Aorta (tissue), 5 donors: Measurements from ENCODE around the gene ADAMTS4. TPM values are rescaled to one million over a fixed set of nuclear protein-coding genes. Genes with fewer than 3 reads are reported as not detected.

Experiments
- ATAC-seq: fragments of 200-7000 bp; cut with Tn5 transposase; one replicate; pipeline ENCODE4 v1.9.1; 2022; ENCODE audit warnings: moderate library complexity; ENCODE audit not compliant: low FRiP score
- DNase-seq, 2 donors: peaks; one replicate each; pipeline ENCODE4 v3.0.0-alpha.2; 2020
- H3K27ac ChIP-seq, 2 donors: one replicate each; pipeline ENCODE4 v1.5.1; 2013; ENCODE audit warnings: low read length in 2 of 2, mild to moderate bottlenecking in 2 of 2, moderate library complexity in 2 of 2, control low read depth in 1 of 2, inconsistent platforms in 1 of 2, low read depth in 1 of 2
- H3K27me3 ChIP-seq, 2 donors: one replicate each; pipeline ENCODE4 v1.6.1; 2013; ENCODE audit warnings: control low read depth in 1 of 2, low read length in 1 of 2, mild to moderate bottlenecking in 1 of 2, moderate library complexity in 1 of 2; ENCODE audit not compliant: insufficient read depth in 2 of 2, control insufficient read depth in 1 of 2
- H3K36me3 ChIP-seq, 2 donors: one replicate each; pipeline ENCODE4 v1.6.1; 2013; ENCODE audit warnings: control low read depth in 1 of 2, low read length in 1 of 2, mild to moderate bottlenecking in 1 of 2; ENCODE audit not compliant: insufficient read depth in 2 of 2, control insufficient read depth in 1 of 2
- H3K4me1 ChIP-seq, 2 donors: one replicate each; pipeline ENCODE4 v1.6.1; 2013; ENCODE audit warnings: low read length in 2 of 2, control low read depth in 1 of 2, mild to moderate bottlenecking in 1 of 2, moderate library complexity in 1 of 2; ENCODE audit not compliant: insufficient read depth in 2 of 2, control insufficient read depth in 1 of 2
- H3K4me3 ChIP-seq, 2 donors: one replicate each; pipeline ENCODE4 v1.5.1; 2013; ENCODE audit warnings: low read length in 2 of 2, control low read depth in 1 of 2, mild to moderate bottlenecking in 1 of 2
- H3K9me3 ChIP-seq: one replicate; pipeline ENCODE4 v1.6.1; 2013; ENCODE audit warnings: mild to moderate bottlenecking, low read length; ENCODE audit not compliant: control insufficient read depth
- WGBS, 2 donors: extraction: QIAGEN DNeasy Blood & Tissue Kit; methylation state at CpG; one replicate each; pipeline ENCODE4 v1.1.7; 2013; 5-methylcytosine and 5-hydroxymethylcytosine counted together
- intact Hi-C, 2 donors: fragments of 100-400 bp; cut with DNase I; formaldehyde crosslinking; loops; one replicate each; pipeline versions ENCODE4 v1.14.2 to v1.15.0; 2022
- polyA plus RNA-seq, 2 donors: library from polyadenylated mRNA; stranded (reverse); fragments of 200-250 nt; gene quantifications; one replicate each; pipeline ENCODE4 v1.2.3, GENCODE V29; 2013
- total RNA-seq, 2 donors: library from RNA; stranded (reverse); fragmentation: NEBNext Ultra II Directional; extraction: Animal tissue kit (Norgen Biotek cat#: 25700); gene quantifications; one replicate each; pipeline ENCODE4 v1.2.1, GENCODE V29; 2021
- donor health status: healthy with polysubstance abuse.
- donor health status: Bipolar disorder and iron deficiency.
- donor health status: DM: no; HTN: no; CAD: no.
- donor health status: DM: no; HTN: no; CAD: no.
- donor health status: DM: yes; HTN: yes; CAD: no.

ADAMTS4 gene
- total and polyA plus RNA-seq, 4 donors, result 1.4 to 207 (median 42.8) TPM

DNA sequence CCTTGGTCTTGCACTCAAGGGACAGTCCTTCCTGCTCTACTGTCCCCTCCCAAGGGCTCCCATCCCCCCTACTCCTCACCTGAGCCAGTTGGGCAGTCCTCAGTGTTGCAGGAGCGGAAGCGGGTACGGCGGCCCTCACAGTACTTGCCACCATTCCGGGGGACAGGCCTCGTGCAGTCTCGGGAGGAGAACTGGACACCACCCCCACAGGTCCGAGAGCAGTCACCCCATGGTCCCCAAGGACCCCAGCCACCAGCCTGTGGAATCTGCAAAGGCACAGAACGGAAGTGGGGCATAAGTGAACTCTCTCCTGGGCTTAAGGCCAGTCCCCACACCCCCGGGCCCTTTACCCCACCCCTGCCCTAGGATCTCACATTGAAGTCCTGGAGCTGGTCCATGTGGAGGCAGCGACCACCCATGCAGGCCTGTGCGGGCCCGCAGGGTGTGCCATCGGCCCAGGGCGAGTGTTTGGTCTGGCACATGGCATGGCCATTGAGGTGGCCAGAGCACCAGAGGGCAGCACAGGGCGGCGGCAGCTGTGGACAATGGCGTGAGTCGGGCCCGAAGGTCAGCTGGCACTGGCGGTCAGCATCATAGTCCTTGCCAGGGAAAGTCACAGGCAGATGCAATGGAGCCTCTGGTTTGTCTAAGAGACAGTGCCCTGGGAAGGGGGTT, 5.2 kb downstream of the ADAMTS4 start:
- ATAC-seq (no peak), DNase-seq (peak; percentile 51 to 81)
- no peaks in the 10 kb centered on the region for H3K4me1 ChIP-seq
- no peaks in the 10 kb centered on the region for H3K9me3 ChIP-seq
- 77 to 79% methylated on average over 21 of the region's 21 CpGs for WGBS, 2 donors
- H3K27me3 ChIP-seq, result no peaks in the 10 kb centered on the region
- H3K36me3 ChIP-seq, result no peaks in the 10 kb centered on the region
- H3K27ac ChIP-seq, result no peak overlapping the region
- intact Hi-C loops, result loop anchor here in 1 of 2 donors (5.0 kb wide), 1 partner anchor 189 kb away; no protein-coding TSS in a partner anchor
- H3K4me3 ChIP-seq, result no peak overlapping the region

DNA sequence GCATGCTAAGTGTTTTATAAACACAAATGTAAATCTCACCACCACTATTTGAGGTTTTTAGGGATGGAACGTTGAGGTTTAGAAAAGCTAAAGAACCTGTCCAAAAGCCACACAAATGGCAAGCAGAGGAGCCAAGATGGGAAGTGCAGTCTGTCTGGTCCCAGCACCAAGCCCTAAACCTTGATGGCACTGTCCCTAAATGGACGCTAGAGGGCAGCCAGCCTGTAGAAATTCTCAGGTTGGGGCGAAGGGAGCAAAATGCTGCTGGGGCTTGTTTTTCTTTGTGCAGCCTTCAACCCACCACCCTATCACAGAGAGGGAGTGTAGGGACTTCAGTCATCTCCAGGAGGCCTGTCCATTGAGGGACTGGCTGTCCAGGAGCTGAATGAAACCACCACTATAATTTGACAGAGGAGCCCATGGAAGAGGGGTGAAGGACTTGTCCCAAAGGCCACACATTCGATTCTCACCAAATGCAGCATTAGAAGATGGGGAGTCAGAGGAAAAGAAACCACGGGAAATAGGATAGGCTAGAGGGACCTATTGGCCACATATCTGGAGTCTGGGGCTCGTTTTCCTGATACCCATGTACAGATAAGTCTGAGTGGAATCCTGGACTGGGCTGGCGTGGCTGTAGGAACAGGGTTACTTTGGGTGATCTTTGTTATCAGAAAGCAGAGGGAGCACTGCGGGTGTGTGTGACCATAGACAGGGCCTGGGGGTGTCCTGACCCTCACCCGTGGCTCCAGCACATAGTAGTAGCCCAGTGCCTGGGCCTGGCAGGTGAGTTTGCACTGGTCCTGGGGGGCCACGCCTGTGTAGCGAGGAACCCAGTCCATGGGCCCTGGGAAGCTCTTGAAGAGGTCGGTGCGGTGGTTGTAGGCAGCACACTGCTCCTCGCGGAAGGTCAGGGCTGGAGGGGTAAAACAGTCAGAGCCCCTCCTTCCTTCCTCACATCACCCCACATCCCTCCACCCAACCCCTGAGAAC, 6.1 kb downstream of the ADAMTS4 start:
- 58 to 60% methylated on average over 15 of the region's 15 CpGs for WGBS, 2 donors
- ATAC-seq, result peak; percentile 81
- H3K27me3 ChIP-seq, result no peaks in the 10 kb centered on the region
- intact Hi-C loops, result loop anchor here in 1 of 2 donors (5.0 kb wide), 1 partner anchor 190 kb away; no protein-coding TSS in a partner anchor
- peak; percentile 30 to 75 for DNase-seq
- H3K4me1 ChIP-seq, result no peaks in the 10 kb centered on the region
- H3K9me3 ChIP-seq, result no peaks in the 10 kb centered on the region
- no peaks in the 10 kb centered on the region for H3K36me3 ChIP-seq
- H3K4me3 ChIP-seq, result no peak overlapping the region
- no peak overlapping the region for H3K27ac ChIP-seq

DNA sequence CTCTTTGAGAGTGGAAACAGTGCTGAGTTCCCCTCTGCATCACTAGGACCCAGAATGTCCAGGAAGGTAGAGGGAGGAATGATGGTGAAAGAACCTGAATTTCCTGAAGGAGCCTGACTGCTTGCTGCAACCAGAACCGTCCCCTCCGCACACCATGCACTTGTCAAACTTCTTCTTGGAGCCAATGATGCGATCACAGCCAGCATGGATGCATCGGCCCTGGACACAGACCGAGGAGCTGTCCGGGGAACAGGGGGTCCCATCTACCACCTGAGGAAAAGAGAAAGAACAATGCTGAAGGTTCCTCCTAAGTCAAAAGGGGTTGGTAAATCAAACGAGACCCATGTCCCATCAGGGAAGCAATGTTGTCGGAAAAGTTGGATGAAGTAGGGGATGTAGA, 6.9 kb downstream of the ADAMTS4 start:
- H3K27ac ChIP-seq, result no peak overlapping the region
- H3K36me3 ChIP-seq, result no peaks in the 10 kb centered on the region
- H3K4me1 ChIP-seq, result no peaks in the 10 kb centered on the region
- intact Hi-C loops, result loop anchor here in 1 of 2 donors (5.0 kb wide), 1 partner anchor 190 kb away; no protein-coding TSS in a partner anchor
- ATAC-seq, result no peak
- 67 to 68% methylated on average over 8 of the region's 8 CpGs for WGBS, 2 donors
- peak in 1 of 2 donors; percentile 61 for DNase-seq
- H3K4me3 ChIP-seq, result no peak overlapping the region
- no peaks in the 10 kb centered on the region for H3K9me3 ChIP-seq
- no peaks in the 10 kb centered on the region for H3K27me3 ChIP-seq

DNA sequence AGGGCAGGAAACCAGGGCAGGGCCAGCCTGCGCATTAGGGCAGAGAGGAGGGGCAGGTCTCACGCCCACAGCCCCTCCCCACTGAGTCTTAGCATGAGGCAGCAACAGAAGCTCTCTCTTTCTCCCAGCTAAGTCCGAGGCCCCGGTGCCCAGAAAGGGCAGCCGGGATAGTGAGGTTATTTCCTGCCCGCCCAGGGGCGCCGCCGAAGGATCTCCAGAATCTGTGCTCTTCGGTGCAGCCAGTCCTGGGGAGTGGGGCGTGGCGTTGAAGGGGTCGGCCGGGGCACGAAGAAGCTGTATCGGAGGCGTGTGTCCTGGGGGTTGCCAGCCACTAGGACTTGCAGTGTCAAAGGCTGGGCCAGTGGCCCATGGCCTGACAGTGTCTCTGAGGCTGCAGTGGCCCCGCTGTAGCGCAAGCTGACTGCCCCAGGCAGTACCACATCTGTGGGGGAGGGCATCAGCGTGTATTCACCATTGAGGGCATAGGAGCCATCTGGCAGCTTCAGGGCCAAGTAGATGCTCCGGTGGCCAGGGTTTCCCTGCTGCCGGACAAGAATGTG, 7.8 kb downstream of the ADAMTS4 start:
- intact Hi-C loops, result loop anchor here in 1 of 2 donors (5.0 kb wide), 1 partner anchor 191 kb away; no protein-coding TSS in a partner anchor
- Histone ChIP-seq H3K27me3 (no peaks in the 10 kb centered on the region), H3K9me3 (no peaks in the 10 kb centered on the region), H3K36me3 (no peaks in the 10 kb centered on the region), H3K4me1 (no peaks in the 10 kb centered on the region), H3K27ac (no peak overlapping the region), H3K4me3 (no peak overlapping the region)
- DNase-seq (peak; percentile 49 to 76), ATAC-seq (no peak)
- WGBS, 2 donors, result 62 to 71% methylated on average over 22 of the region's 22 CpGs

DNA sequence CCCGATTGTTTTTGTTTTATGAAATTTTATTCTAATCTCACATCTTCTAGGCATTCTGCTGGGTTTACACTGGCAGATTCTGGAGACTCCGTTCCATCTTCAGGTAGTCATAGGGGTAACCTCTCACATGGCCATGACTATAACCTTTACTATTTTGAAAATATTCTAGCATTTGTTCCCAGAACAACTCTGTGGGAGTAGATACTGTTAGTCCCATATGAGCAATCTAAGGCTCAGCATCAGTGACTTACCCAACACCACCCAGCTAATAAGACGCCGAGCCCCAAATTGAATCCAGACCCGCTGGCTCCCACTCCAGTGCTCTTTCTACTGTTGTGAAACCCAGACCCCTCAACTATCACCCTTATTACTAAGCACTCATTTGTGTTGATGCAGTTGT, 9.8 kb downstream of the ADAMTS4 start:
- H3K4me1 ChIP-seq, result no peaks in the 10 kb centered on the region
- no peaks in the 10 kb centered on the region for H3K36me3 ChIP-seq
- WGBS, 2 donors, result 92 to 93% methylated on average over 5 of the region's 5 CpGs

DNA sequence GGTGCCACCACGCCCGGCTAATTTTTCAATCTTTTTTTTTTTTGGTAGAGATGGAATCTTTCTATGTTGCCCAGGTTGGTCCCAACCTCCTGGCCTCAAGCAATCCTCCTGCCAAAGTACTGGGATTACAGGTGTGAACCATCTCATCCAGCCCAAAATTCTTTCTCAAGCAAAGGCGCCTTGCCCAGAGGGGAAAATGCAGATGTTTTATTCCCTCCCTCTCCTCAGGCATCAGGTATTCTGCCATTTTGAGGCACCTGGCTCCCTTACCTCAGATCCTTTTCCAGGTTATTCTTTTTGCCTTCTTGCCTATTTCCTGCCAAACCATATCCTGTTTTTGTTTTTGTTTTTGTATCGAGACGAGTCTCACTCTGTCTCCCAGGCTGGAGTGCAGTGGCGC, 10.5 kb downstream of the ADAMTS4 start:
- intact Hi-C loops, result no loop called here
- Histone ChIP-seq H3K9me3 (no peaks in the 10 kb centered on the region), H3K4me1 (no peaks in the 10 kb centered on the region), H3K36me3 (no peaks in the 10 kb centered on the region), H3K4me3 (no peak overlapping the region), H3K27me3 (no peaks in the 10 kb centered on the region), H3K27ac (no peak overlapping the region)
- WGBS, 2 donors, result 80 to 87% methylated on average over 6 of the region's 6 CpGs
- DNase-seq, result no peak
- no peak for ATAC-seq

More for the DNA sequence above, 9.8 kb downstream of the ADAMTS4 start:
- intact Hi-C loops, result no loop called here
- DNase-seq, result peak in 1 of 2 donors; percentile 54
- Histone ChIP-seq H3K27ac (no peak overlapping the region), H3K4me3 (no peak overlapping the region), H3K27me3 (no peaks in the 10 kb centered on the region), H3K9me3 (no peaks in the 10 kb centered on the region)
- ATAC-seq, result no peak

DNA sequence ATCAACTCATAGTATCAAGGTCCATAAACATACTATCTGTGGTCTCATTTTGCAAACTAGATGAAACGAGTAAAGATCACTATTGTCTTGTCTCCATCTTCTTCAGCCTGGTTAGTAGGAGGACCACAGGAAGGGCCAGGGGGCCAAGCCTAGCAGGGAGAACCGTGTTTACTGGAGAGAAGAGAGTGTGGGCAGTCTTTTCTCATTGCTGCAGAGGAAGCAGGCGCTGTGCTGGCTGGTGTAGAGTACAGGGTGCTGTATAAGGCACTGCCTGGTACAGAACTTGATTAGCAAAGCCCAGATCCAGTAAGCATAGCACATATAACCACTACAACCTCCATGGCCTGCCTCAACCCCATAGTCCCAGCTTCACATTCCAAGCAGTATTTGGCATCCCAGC, 11.5 kb downstream of the ADAMTS4 start:
- H3K9me3 ChIP-seq, result no peaks in the 10 kb centered on the region
- no peak overlapping the region for H3K4me3 ChIP-seq
- no peaks in the 10 kb centered on the region for H3K27me3 ChIP-seq
- H3K27ac ChIP-seq, result no peak overlapping the region
- intact Hi-C loops, result no loop called here
- ATAC-seq (no peak), DNase-seq (peak; percentile 30 to 67)
- H3K4me1 ChIP-seq, result no peaks in the 10 kb centered on the region
- WGBS, 2 donors, result 84 to 88% methylated on average over 3 of the region's 3 CpGs
- no peaks in the 10 kb centered on the region for H3K36me3 ChIP-seq

DNA sequence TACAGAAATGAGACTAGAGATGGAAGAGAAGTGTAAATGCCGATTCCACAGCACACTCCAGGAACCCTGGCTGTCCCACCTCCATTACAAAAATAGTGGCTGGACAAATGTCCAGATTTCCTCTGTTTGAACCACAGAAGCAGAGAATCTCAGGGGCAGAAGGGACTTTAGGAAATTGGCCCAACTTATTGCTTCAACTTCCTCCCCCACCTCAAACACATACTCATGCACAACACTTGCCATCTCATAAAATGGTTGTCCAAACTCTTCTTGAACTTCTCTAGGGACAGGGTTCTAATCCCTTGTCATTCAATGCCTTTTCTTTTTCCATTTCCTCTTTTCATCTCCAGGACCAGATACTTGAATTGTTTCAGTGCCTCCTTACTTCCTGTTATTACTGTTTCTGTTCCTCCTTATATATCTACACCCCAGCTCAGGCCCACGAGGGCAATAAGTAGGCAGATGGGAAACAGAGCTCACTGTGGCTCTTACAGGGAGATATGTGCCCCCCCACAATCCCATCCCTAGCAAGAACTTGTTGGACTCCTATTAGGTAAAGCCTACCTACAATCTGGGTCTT, 13.0 kb downstream of the ADAMTS4 start:
- Histone ChIP-seq H3K27me3 (no peaks in the 10 kb centered on the region), H3K27ac (no peak overlapping the region), H3K4me3 (no peak overlapping the region), H3K4me1 (no peaks in the 10 kb centered on the region), H3K9me3 (no peaks in the 10 kb centered on the region), H3K36me3 (no peaks in the 10 kb centered on the region)
- DNase-seq (peak; percentile 42 to 61), ATAC-seq (peak; percentile 34)
- 42 to 47% methylated on average over 2 of the region's 2 CpGs for WGBS, 2 donors
- intact Hi-C loops, result no loop called here
